PFSK-1 (cell line): ENCODE data around the gene TPK1.

Experiments
- FOXP2 ChIP-seq: optimal IDR thresholded peaks from 2 replicates; pipeline ENCODE3; 2011; ENCODE audit warnings: borderline replicate concordance, control low read depth, inconsistent platforms; ENCODE audit not compliant: insufficient read depth; ENCODE audit errors: extremely low read length, extremely low read depth
- POLR2AphosphoS5 ChIP-seq: IDR thresholded peaks from 2 replicates; pipeline ENCODE4 v1.6.1; 2012; ENCODE audit warnings: low read depth, mild to moderate bottlenecking, control low read depth, low read length, moderate library complexity
- REST ChIP-seq, 2 experiments: IDR thresholded peaks; 2 replicates each; pipeline versions ENCODE4 v1.6.1 to v1.8.0; 2011 to 2012; ENCODE audit warnings: low read depth in 2 of 2, low read length in 2 of 2, control low read depth in 1 of 2, inconsistent platforms in 1 of 2, mild to moderate bottlenecking in 1 of 2, moderate library complexity in 1 of 2; ENCODE audit not compliant: insufficient read depth in 1 of 2
- SIN3A ChIP-seq: IDR thresholded peaks from 2 replicates; pipeline ENCODE4 v1.6.1; 2012; ENCODE audit warnings: mild to moderate bottlenecking, low read length, moderate library complexity, borderline replicate concordance; ENCODE audit not compliant: insufficient read depth
- TAF1 ChIP-seq: IDR thresholded peaks from 2 replicates; pipeline ENCODE4 v1.6.1; 2012; ENCODE audit warnings: low read length, control low read depth, borderline replicate concordance; ENCODE audit not compliant: insufficient read depth

GRCh38 chr7:144817001-144817400 lies 18.9 kb downstream of the TPK1 start:
- no peak for TF ChIP-seq REST (IDR thresholded peaks at IDR 0.05; ENCODE audit: insufficient read depth in 1 of 2, low read depth in 2 of 2, low read length in 2 of 2)
- TF ChIP-seq POLR2AphosphoS5, result no peak
- no peak for TF ChIP-seq TAF1
- TF ChIP-seq SIN3A, result no peak
- TF ChIP-seq FOXP2, result no peak
